Activated CD4-positive, alpha-beta T cell treated with anti-CD3 and anti-CD28 coated beads for 24 hours (primary cell): ENCODE data around the gene COLQ.
"Not testable (repeated sequence)": the region's sequence is repeated elsewhere in the genome, so short reads cannot be mapped to it uniquely, and the experiment has no call there.

Experiments used
- DNase-seq, 2 donors: peaks; one replicate each; pipeline ENCODE4 v3.0.0-alpha.2; 2020; ENCODE audit warnings: low read depth in 2 of 2

The COLQ gene

GRCh38 chr3:15492847-15493360 lies 28.6 kb downstream of the COLQ start:
- DNase-seq, result no peak

GRCh38 chr3:15491143-15491542 lies 30.4 kb downstream of the COLQ start:
- no peak for DNase-seq

DNA sequence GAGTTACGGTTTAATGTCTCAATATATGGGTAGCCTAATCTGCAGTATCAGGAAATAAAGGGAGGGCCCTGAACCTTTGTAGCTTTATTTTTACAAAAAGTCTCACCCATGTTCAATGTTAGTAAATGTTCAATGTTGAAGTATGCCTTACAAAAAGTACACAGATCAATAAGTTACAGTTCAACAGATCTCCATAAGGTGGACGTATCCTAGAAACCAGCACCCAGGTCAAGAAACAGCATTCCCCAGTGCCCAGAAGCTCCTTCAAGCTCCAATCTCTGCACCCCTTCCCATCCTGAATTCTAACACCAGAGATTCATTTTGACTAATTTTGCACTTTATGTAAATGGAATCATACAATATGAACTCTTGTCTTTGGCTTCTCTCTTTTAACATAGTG lies 31.3 kb downstream of the COLQ start:
- no peak for DNase-seq

GRCh38 chr3:15488002-15488401 lies 33.5 kb downstream of the COLQ start:
- DNase-seq, result no peak

DNA sequence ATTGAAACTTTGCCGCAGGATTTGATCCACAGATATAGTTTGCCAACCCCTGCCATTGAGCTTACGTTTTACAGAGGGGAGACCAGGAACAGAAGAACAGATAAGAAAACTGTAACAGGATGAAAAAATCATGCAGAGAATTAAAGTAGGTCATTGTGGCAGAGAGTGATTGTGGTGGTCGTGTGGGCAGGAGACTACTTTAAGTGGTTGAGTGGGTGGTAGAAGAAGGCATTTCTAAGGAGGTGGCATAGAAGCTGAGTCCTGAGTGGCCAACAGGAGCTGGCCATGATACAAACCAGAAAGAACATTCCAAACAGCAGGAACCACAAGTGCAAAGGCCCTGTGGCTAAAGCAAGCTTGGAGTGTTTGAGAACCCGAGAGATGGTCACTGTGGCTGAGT lies 34.5 kb downstream of the COLQ start:
- no peak for DNase-seq

DNA sequence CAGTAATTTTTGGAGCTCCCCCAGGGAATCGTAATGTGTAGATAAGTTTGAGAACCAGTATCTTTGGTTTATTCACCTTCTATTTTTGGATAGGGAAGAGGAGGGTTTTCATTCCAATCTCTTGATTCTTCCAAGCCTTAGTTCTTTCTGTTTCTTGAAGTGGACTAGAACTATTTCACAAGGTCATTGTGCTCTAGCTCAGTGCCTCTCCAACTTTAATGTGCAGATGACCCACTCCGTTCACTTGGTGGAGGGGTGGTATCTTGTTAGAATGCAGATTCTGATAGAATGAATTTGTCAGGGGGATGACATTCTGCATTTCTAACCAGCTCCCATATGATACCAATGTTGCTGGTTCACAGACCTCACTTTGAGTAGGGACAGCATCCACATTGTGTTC lies 35.5 kb downstream of the COLQ start:
- DNase-seq, result no peak

DNA sequence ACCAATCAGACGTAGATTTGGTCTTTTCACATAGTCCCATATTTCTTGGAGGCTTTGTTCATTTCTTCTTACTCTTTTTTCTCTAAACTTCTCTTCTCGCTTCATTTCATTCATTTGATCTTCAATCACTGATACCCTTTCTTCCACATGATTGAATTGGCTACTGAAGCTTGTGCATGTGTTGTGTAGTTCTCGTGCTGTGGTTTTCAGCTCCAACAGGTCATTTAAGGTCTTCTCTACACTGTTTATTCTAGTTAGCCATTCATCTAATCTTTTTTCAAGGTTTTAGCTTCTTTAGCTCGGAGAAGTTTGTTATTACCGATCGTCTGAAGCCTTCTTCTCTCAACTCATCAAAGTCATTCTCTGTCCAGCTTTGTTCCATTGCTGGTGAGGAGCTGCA lies 37.0 kb downstream of the COLQ start:
- not testable (repeated sequence) for DNase-seq

DNA sequence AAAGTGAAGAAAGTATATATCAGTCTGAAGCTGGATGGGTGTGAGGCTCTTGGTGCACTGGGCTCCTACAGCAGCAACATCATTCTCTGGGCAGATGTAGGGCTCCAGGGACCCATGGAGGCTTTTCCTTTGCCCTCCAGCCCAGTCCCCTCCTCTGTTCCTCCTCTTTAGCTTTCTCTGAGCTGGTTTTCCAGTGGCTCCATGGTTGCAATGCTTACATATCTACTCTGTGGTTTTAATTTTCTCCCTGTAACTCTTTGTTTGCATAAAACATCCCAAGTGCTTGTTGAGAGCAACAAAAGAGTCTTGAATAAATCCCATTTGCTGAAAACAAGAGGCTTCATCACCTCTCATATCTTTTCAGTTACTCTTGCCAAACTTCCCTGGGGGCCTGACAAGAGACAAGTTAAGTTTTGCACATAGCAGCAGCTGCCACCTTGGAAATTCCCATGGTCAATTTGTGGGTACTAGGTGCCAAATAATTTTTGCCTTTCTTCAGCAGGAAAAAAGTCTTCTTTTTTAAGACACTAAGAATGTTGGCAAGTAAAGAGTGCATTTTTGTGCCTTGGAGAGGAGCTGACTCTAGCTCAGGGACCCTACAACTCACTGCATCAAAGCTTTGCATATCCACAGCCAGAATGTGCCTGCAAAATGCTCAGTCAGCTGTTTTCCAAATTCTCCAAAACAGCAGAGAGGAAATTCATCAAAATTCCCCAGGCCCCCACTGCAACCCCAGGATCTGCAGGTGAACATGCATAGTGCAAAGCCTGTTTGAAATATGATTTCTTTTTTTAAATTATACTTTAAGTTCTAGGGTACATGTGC lies 41.9 kb downstream of the COLQ start:
- no peak for DNase-seq

DNA sequence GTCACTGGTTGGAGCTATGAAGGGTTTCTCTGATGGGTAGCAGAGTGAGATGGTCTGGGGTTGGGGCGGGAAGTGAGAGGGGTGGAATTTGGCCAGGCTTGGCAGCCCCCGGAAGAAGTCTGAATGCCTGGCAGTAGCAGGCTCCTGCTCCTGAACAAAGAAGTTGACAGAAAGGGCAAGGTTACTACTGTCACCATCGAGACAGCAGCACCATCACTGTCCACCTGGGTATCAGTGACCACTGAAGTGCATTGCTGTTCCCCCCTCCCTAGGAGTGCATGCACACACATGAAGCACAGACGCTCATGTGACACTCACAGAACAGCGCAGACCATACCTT lies 42.9 kb downstream of the COLQ start:
- no peak for DNase-seq

DNA sequence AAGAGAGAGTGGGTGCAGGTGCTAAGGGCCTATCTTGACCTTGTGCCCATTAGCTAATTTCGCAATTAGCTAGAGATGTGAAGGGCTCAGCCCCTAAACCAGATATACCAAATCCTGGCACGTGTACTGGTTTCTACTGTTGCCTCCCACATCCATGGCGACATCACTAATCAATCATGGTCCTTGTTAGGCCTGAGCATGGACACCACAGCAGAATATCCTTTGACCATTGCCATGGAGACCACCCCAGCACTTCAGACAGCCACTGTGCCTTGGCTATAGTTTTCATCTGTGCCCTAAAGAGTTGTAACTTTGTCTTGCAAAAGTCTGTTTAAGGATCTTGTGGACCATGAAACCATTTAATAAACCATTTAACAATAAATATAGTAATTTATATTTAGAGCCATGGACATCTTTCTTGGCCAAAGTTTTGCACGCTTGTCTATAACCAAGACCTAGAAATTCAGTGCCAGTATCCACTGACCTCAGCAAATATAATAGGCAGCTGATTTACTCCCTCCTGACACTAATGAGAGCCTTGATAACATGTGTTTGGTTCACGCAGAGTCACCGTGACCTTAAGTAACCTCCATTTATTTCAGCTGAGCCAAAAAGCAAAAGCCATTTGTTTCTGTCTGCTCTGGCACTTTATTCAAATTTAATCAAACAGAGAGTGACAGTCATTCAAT lies 43.4 kb downstream of the COLQ start:
- no peak for DNase-seq

DNA sequence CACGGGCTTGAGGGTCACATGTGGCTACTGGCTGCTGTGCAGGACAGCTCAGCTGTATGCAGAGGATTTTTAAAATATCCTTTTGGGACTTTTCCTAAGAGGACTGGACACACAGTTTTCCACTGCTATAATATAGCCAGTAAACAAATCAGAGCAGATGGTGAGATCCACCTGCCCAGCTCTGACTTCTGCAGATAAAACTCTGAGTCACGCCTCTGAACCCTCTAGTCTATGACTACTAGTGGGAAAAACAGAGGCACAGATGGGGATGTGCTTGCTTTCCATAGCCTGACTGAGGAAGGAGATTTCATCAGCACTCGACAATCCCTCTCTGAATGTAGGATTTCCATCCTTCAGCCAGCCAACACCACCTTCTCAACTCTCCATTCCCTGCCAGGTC lies 45.1 kb downstream of the COLQ start:
- DNase-seq, result no peak

DNA sequence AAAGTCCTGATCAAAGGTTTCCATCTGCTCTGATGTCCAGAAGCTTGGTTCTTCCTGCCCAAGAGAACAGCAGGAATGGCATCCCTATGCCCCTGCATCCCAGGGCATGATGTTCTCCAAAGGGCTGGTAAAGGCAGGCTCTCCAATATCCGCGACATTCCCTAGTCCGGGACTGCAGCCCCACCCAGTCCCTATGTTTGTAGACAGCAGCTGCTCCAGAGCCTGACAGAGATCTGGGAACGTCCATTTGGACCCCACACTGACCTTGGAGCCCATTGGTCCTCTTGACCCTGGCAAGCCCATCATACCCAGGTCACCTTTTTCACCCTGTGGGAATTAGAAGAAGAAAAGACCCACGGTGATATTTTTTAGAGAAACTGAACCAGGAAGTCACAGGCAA lies 46.3 kb downstream of the COLQ start:
- DNase-seq, result no peak

DNA sequence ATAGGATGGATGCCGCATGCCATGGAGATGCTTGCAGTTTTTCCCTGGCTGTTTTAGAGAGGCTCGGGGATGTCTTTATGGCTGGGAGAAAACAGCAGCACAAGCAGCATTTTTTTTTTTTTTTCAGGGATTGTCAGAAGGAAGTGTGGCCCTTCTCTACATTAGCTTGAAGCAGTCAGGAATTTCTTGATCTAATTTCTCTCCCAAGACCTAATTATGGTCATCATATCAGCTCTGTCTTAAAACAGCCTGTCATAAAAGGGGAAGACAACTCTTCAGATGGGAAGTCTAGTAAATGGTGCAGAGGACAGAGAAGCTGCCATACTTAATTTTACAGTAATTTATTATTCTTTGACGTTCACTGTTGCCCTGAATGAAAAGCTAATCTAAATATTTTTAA lies 49.6 kb downstream of the COLQ start:
- no peak for DNase-seq

DNA sequence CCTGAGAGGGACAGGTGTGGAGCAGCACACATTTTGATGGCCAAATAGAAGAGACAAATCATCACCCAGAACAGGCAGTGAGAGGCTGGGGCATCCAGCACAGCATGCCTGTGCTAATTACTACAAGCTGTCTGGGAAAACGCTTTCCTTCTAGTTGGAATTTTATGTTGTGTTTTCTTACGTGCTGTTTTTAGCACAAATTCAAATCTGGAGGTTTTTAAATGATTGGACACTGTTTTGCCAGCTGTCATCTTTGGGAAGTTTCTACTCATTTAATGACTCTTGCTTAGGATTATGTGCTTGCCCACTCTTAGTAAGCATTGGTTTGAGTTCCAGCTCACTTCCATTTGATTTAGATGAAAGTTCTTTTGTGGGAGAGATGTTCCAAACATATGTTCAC lies 50.7 kb downstream of the COLQ start:
- DNase-seq, result no peak

- DNase-seq, result no peak
These were observed 51.2 kb downstream of the COLQ start for GRCh38 chr3:15470261-15470660.

GRCh38 chr3:15467227-15468181 lies 54.0 kb downstream of the COLQ start:
- DNase-seq, result no peak

- DNase-seq, result no peak
These were observed 55.5 kb downstream of the COLQ start for GRCh38 chr3:15465876-15466585.

GRCh38 chr3:15462451-15462850 lies 59.1 kb downstream of the COLQ start:
- no peak for DNase-seq

DNA sequence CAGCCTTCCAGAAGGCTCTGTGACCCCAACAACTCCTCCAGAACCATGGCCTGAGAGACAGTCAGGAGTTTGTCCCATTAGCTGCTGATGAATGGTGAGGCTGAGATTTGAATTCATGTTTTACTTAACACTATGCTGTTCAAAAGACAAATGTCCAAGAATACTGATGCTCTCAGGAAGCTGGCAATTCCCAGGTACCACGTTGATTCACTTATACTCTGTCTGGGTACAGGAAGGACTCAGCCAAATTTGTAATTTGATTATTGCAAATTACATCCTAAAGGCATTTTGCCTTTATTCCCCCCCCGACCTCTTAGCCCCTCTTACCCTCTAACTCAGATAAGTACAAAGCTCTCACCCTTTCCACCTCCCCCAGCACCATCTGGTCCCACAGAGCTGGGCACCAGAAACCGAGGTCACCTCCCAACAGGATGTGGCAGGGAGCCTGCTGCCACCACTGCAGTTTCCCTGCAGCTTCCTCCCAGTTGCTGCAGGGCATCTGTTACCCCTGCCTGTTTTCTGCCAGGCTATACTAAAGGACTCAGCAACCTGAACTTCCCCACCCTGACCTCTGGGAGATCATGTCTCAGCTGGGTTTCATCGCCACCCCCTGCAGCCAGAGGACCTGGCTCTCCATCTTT lies 60.5 kb downstream of the COLQ start:
- DNase-seq, result no peak

- DNase-seq, result no peak
These were observed 63.2 kb downstream of the COLQ start for GRCh38 chr3:15458212-15458780.

GRCh38 chr3:15456915-15457314 lies 64.6 kb downstream of the COLQ start:
- DNase-seq, result not testable (repeated sequence)
